ENCODE results near the gene CFHR5.
"Not testable (repeated sequence)": the region's sequence is repeated elsewhere in the genome, so short reads cannot be mapped to it uniquely, and the experiment has no call there.

Gene CFHR5

DNA sequence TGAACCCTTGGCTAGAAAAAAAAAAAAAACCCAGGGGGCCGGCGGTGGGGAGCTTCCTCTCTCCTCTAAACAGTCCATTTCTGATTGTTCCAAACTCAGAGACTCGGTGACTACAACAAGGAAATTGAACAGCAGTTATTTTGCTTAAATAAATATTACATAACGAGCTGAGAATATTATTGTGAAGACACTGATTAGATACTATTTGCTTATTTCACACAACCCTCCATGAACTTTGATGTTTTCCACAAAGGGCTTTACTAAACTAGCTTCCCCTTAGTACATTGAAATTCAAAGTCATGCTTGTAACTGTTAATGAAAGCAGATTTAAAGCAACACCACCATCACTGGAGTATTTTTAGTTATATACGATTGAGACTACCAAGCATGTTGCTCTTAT, at the start of gene CFHR5:
TSS of gene CFHR5 (plus strand) at position 279 of the 400 bp plus-strand sequence. CDS start at position 388, 109 bp downstream.
- TF ChIP-seq CSDC2 (CRISPR knock-in tag; IDR thresholded peaks at IDR 0.05): no peak
- TF ChIP-seq SNAI2 (CRISPR knock-in tag; IDR thresholded peaks at IDR 0.05): no peak
- no peak for TF ChIP-seq GLIS3 (CRISPR knock-in tag; IDR thresholded peaks at IDR 0.05)
- TF ChIP-seq BACH2 (CRISPR knock-in tag; IDR thresholded peaks at IDR 0.05; ENCODE audit: borderline replicate concordance): no peak
- no peak for TF ChIP-seq RARB (CRISPR knock-in tag; IDR thresholded peaks at IDR 0.05)
- no peak for TF ChIP-seq TSHZ2 (CRISPR knock-in tag; IDR thresholded peaks at IDR 0.05)
- no peak for TF ChIP-seq ESRRG (CRISPR knock-in tag; IDR thresholded peaks at IDR 0.05)
- no peak for TF ChIP-seq ZFP30 (CRISPR knock-in tag; IDR thresholded peaks at IDR 0.05)
- no peak for TF ChIP-seq CSRNP3 (CRISPR knock-in tag; IDR thresholded peaks at IDR 0.05)
- no peak for TF ChIP-seq PATZ1 (CRISPR knock-in tag; IDR thresholded peaks at IDR 0.05; ENCODE audit: borderline replicate concordance)
- no peak for TF ChIP-seq ISL1 (CRISPR knock-in tag; IDR thresholded peaks at IDR 0.05)
- TF ChIP-seq OSR1 (CRISPR knock-in tag; IDR thresholded peaks at IDR 0.05): no peak
- TF ChIP-seq ZFP3 (CRISPR knock-in tag; IDR thresholded peaks at IDR 0.05): no peak
- TF ChIP-seq ZC3H10 (CRISPR knock-in tag; IDR thresholded peaks at IDR 0.05): no peak
- TF ChIP-seq TCF4 (CRISPR knock-in tag; IDR thresholded peaks at IDR 0.05; ENCODE audit: borderline replicate concordance): no peak
- no peak for TF ChIP-seq ZNF8 (CRISPR knock-in tag; IDR thresholded peaks at IDR 0.05)
- no peak for TF ChIP-seq CREB5 (CRISPR knock-in tag; IDR thresholded peaks at IDR 0.05; ENCODE audit: low read depth)
- ATAC-seq: no peak

DNA sequence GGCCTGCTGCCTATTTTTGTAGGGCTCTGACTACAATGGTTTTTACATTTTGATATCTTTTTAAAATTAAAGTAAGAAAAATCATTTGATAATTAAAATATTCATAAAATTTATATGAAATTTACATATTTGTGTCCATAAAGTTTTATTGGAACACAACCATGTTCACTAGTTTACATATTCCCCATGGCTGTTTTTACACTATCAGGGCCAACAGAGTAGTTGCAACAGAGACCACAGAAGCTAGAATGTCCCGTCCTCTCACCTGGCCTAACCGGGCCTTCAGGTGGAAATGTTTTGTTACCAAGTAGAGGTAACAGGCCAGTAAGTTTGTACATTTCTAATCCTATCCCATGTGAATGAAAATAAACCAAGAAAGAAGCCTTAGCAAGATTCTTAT, 44.5 kb upstream of the CFHR5 start:
- not testable (repeated sequence) for ATAC-seq

DNA sequence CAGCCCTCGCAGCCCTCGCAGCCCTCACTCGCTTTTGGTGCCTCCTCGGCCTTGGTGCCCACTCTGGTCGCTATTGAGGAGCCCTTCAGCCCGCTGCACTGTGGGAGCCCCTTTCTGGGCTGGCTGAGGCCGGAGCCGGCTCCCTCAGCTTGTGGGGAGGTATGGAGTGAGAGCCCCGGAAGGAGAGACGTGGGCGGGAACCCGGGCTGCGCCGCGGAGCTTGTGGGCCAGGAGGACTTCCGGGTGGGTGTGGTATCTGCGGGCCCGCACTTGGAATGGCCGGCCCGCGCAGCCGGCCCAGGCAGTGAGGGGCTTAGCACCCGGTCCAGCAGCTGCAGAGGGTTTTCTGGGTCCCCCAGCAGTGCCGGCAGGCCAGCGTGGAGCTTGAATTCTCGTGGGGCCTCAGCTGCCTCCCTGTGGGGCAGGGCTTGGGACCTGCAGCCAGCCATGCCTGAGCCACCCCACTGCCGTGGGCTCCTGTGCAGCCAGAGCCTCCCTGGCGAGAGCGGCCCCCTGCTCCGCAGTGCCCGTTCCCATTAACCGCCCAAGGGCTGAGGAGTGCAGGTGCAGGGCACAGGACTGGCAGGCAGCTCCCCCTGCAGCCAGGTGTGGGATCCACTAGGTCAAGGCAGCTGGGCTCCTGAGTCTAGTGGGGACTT, 43.7 kb upstream of the CFHR5 start:
- TF ChIP-seq ZFP30 (CRISPR knock-in tag; IDR thresholded peaks at IDR 0.05): no peak
- no peak for TF ChIP-seq CREB5 (CRISPR knock-in tag; IDR thresholded peaks at IDR 0.05; ENCODE audit: low read depth)
- no peak for TF ChIP-seq ZFP3 (CRISPR knock-in tag; IDR thresholded peaks at IDR 0.05)
- TF ChIP-seq ARNTL (CRISPR knock-in tag; IDR thresholded peaks at IDR 0.05; ENCODE audit: borderline replicate concordance, low read depth): no peak
- TF ChIP-seq SNAI2 (CRISPR knock-in tag; IDR thresholded peaks at IDR 0.05): no peak
- no peak for ATAC-seq

DNA sequence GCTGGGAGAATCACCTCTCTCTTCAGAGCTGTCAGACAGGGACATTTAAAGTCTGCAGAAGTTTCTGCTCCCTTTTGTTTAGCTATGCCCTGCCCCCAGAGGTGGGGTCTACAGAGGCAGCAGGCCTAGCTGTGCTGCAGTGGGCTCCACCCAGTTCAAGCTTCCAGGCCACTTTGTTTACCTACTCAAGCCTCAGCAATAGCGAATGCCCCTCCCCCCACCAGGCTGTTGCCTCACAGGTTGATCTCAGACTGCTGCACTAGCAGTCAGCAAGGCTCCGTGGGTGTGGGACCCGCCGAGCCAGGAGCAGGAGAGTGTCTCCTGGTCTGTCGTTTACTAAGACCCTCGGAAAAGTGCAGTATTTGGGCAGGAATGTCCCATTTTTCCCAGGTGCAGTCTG, 35.9 kb upstream of the CFHR5 start:
- not testable (repeated sequence) for ATAC-seq

DNA sequence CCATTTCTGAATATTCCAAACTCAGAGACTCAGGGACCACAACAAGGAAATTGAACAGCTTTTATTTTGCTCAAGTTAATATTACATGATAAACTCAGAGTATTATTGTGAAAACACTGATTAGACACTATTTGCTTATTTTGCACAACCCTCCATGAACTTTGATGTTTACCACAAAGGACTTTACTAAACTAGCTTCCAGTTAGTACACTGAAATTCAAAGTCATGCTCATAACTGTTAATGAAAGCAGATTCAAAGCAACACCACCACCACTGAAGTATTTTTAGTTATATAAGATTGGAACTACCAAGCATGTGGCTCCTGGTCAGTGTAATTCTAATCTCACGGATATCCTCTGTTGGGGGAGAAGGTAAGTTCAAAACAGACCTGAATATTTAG, 33.8 kb upstream of the CFHR5 start, which contains the start of gene CFHR2:
TSS of gene CFHR2 (plus strand) at position 171 of the 400 bp plus-strand sequence. CDS start at position 314, 143 bp downstream.
- ATAC-seq: not testable (repeated sequence)
